Daoy (cell line): Measurements from ENCODE around the gene PPP6R3. TPM values are rescaled to one million over a fixed set of nuclear protein-coding genes. Genes with fewer than 3 reads are reported as not detected.
"Not testable (repeated sequence)": the region's sequence is repeated elsewhere in the genome, so short reads cannot be mapped to it uniquely, and the experiment has no call there.

Experiments
- DNase-seq: peaks from one replicate; pipeline ENCODE4 v3.0.0-alpha.2; 2015; ENCODE audit warnings: low read depth
- total RNA-seq: library from RNA; depleted of rRNA; stranded (reverse); fragments of >200 nt; shearing (Covaris generic); gene quantifications from 2 replicates; pipeline ENCODE4 v1.2.3, GENCODE V29; 2014

PPP6R3 gene
- total RNA-seq, 1 experiment from 2014 or later = 85.4 TPM

DNA sequence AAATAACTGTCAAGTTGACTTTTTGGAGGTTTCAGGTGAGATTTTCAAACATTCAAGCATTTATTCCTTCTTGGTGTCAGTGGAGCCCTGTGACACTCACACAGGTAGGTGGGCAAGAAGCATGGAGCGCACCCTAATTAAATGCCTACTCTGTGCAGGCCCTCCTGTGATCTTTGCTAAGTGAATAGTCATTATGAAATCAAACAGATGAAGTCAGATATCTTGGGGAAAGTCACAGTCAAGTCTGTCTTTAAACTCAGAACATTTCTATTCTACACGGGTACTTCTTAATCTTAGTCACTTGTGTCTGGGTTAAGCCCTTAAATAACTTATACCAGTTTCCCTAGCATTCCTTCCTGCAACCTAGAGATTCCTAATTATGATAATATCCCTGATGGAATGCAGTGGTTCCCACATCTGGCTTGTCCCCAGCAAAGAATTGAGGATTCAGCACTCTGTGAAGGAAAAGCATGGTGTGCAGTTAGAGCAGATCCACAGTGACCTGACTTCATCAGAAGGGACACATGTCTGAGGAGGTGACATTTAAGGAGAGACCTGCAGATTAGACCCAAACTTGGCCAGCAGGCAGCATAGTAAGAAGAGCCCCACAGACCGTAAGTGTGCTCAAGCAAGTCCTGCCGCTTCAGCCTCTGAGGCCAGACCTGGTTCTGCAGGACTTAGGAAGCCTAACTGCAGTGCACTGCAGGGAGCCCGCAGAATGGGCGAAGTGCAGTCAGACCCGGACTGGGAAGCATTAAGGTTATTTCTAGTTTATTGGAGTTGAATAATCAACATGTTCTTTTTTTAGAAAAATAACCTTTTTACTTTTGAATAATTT lies 138.5 kb downstream of the PPP6R3 start:
- DNase-seq = no peak

GRCh38 chr11:68601147-68601546 lies 140.6 kb downstream of the PPP6R3 start:
- DNase-seq = no peak

DNA sequence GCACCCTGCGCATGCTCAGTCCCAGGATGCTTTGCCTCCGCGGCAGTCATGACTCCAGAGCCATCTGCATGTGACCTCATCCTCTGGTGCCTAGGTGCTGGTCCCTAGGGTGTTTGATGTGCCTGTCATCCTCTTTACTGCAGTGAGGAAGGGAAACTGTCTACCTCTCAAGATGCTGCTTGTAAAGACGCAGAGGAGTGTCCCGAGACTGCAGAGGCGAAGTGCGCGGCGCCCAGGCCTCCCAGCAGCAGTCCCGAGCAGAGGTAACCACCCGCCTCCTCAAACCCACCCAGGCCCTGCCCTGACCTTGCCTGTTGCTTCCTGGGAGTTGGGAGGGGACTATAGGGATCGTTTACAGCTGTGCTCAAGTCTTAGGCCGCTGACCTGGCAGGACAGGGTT lies 149.2 kb downstream of the PPP6R3 start:
- DNase-seq = no peak

DNA sequence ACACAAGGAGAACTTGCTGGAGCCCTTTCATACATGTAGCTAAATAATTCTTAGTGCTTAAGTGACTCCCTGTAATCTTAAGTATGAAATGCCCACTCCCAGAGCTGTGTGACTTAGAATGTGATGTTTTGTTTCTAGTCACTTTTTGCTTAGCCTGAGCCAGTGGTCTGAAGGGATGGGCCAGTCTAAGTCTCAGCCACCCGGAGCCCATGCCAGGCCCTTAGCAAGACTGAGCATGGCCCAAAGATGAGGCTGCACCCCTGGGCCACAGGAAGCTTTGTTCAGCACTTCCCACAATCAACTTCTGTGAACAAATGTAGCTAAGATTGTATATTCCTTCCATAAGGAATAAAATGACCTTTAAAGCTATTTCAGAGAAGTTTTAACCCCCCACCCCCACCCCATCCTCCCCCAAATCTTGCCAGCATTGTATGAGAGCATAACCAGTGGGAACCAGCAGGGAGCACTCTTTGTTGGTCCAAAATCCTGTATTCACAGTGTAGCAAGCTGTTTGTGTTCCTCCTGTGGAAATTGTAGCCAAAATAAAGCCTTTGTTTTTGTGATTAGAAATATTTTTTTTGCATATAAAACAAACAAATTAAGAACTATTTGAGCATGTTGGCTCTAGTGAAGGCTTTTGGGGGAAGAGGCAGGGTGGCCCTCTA lies 150.0 kb downstream of the PPP6R3 start:
- DNase-seq = no peak

DNA sequence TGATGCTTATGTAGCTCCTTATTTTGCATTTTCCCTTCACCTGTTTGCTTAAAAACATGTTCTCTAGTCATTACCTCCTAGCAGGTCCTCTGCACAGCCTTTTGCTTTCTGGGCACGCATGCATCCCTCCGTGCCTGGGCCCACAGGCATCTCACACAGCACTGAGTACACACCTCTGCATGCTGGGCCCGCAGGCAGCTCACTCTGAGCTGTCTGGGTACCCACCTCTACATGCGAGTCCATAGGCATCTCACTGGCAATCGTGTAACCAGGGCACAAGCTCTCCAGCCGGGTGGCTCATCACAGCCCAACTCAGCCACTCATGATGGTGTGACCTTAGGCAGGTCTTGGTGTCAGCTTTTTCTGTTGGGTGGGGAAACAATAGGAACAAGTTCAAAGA lies 155.1 kb downstream of the PPP6R3 start:
- DNase-seq = no peak

- no peak for DNase-seq
Measured at GRCh38 chr11:68617925-68618809, 157.6 kb downstream of the PPP6R3 start.

DNA sequence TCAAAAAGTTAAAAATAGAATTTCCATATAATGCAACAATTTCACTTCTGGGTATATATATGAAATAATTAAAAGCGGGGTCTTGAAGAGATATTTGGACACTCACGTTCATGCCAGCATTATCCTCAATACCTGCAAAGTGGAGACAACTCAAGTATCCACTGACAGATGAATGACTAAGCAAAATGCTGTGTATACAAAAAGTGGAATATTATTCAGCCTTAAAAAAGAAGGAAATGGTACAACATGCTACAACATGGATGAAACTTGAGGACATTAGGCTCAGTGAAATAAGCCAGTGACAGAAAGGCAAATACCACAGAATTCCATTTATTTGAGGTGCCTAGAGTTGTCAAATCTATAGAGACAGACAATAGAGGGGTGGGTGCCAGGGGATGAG lies 161.3 kb downstream of the PPP6R3 start:
- DNase-seq = no peak

DNA sequence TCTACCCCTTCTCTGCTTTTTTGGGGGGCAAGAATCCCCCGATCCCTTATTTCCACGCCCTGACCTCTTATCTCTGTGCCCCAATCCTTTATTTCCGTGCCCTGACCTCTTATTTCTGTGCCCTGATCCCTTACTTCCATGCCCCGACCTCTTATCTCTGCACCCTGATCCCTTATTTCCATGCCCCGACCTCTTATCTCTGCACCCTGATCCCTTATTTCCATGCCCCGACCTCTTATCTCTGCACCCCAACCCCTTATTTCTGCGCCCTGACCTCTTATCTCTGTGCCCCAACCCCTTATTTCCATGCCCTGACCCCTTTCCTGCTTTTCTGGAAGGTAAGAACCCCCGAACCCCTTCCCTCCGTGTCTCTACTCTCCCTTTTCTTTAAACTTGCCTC lies 163.2 kb downstream of the PPP6R3 start:
- not testable (repeated sequence) for DNase-seq

DNA sequence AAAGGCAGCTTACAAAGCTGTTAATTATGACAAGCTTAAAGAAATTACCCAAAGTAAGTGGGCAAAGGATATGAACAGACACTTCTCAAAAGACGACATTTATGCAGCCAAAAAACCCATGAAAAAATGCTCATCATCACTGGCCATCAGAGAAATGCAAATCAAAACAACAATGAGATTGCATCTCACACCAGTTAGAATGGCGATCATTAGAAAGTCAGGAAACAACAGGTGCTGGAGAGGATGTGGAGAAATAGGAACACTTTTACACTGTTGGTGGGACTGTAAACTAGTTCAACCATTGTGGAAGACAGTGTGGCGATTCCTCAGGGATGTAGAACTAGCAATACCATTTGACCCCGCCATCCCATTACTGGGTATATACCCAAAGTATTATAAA lies 164.5 kb downstream of the PPP6R3 start:
- DNase-seq = not testable (repeated sequence)

DNA sequence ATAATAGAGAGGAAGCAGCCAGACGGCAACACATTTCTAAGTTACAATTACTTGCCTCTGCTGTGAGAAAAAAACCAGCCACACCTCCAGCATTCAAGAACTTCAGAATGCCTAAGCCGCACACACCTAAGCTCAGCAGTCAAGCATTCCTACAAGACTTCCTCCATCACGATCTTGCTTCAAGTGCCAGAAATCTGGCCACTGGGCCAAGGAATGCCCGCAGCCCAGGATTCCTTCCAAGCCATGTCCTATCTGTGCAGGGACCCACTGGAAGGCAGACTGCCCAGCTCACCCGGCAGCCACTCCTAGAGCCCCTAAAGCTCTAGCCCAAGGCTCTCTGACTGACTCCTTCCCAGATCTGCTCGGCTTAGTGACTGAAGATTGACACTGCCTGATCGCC lies 165.7 kb downstream of the PPP6R3 start:
- DNase-seq = not testable (repeated sequence)

GRCh38 chr11:68628837-68629236 lies 168.3 kb downstream of the PPP6R3 start:
- DNase-seq = not testable (repeated sequence)

- DNase-seq = not testable (repeated sequence)
Measured at GRCh38 chr11:68632375-68632774, 171.8 kb downstream of the PPP6R3 start.

DNA sequence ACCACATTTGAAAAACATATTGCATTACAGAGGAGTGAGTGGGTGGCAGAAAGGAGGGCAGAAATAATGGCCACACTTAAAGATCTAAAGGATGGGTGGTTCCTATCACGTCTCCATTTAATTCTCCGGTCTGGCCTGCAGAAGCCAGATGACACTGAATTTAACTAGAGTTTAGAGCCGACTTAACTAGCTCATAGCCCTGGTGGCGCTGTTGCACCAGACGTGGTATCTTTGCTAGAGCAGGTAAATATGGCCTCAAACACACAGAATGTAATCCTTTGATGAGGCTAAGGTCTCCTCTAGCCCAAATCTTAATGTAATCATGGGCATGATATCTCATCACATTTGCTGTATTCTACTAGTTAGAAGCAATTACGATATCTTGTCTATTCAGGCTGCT lies 172.2 kb downstream of the PPP6R3 start:
- DNase-seq = peak; percentile 67

GRCh38 chr11:68634606-68635005 lies 174.1 kb downstream of the PPP6R3 start:
- not testable (repeated sequence) for DNase-seq

- not testable (repeated sequence) for DNase-seq
Measured at GRCh38 chr11:68635172-68635571, 174.6 kb downstream of the PPP6R3 start.

- DNase-seq = not testable (repeated sequence)
Measured at GRCh38 chr11:68635883-68636282, 175.3 kb downstream of the PPP6R3 start.

DNA sequence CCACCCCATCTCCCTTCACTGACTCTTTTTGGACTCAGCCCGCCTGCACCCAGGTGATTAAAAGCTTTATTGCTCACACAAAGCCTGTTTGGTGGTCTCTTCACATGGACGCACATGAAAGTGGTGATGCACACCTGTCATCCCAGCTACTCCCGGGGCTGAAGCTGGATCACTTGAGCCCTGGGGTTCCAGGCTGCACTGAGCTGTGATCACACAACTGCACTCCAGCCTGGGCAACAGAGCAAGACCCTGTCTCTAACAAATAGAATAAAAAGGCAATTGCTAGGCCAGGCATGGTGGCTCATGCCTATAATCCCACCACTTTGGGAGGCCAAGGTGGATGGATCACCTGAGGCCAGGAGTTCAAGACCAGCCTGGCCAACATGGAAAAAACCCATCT lies 178.8 kb downstream of the PPP6R3 start:
- not testable (repeated sequence) for DNase-seq

GRCh38 chr11:68641880-68642279 lies 181.3 kb downstream of the PPP6R3 start:
- DNase-seq = no peak

DNA sequence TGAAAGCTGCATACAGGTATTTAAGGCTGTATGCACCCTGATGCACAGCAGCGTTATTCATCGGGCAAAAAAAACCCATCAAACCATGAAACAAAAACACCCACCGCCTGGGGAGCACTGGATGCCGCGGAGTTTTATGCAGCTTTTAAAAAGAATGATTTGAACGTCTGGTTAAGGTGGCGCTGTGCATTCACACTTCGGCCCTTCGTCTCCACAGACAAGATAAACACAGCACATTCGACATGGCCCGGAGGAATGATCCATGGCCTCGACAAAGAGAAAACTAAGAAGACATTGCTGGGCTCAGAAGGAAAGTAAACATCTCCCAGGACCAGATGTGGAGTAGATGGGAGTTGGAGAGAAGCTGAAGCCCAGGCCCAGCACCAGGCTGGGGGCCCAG lies 183.0 kb downstream of the PPP6R3 start:
- DNase-seq = peak; percentile 31

- no peak for DNase-seq
Measured at GRCh38 chr11:68646832-68647231, 186.3 kb downstream of the PPP6R3 start.

DNA sequence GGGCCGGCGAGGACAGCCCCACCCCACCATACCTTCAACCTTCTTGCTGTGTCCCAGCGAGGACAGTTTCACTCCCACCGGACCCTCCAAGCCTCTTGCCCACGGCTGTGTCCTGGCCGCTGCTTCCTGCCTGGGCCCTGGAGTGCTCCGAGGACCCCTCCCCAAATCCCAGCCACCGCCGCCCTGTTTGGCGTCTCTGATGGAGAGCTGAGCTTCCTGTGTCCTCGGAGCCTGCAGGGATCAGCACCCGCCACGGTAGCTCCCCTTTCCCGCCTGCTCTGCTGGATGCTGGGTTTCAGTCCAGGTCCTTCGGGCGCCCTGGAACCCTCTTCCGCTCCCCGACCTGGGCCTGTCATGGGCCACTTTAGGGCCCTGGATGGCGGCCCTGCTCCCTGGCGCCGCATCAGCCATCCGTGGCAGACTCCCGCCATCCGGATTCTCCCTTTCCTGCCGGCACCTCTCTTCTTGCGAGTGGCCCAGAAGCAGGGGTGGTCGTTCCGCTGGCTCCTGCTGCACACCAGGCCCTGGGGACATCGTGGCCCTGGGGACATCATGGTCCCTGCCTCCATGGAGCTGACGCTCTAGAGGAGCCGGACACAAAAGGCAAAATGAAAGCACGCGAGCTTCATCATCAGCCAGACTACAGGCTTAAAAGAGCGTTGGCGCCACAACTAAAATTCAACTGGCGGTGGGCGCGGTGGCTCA lies 189.5 kb downstream of the PPP6R3 start:
- DNase-seq = no peak

- no peak for DNase-seq
Measured at GRCh38 chr11:68650801-68651200, 190.2 kb downstream of the PPP6R3 start.
